GM12864 (cell line): ENCODE results near the gene RAPGEF6.

ENCODE experiments used
- DNase-seq: peaks from one replicate; pipeline ENCODE4 v3.0.0-alpha.2; 2011; ENCODE audit warnings: low read depth
- H3K4me3 ChIP-seq: 2 replicates; pipeline ENCODE4 v1.5.1; 2011; ENCODE audit warnings: mild to moderate bottlenecking, low read depth, low read length, control low read depth
- CTCF ChIP-seq: IDR thresholded peaks from 2 replicates; pipeline ENCODE4 v1.5.1; 2011; ENCODE audit warnings: low read depth, mild to moderate bottlenecking, moderate library complexity, low read length, control low read depth, inconsistent platforms; ENCODE audit errors: missing control alignments

Gene RAPGEF6

GRCh38 chr5:131396015-131396414 lies 239.0 kb downstream of the RAPGEF6 start:
- DNase-seq: no peak
- TF ChIP-seq CTCF: no peak
- H3K4me3 ChIP-seq: no peak overlapping the region

DNA sequence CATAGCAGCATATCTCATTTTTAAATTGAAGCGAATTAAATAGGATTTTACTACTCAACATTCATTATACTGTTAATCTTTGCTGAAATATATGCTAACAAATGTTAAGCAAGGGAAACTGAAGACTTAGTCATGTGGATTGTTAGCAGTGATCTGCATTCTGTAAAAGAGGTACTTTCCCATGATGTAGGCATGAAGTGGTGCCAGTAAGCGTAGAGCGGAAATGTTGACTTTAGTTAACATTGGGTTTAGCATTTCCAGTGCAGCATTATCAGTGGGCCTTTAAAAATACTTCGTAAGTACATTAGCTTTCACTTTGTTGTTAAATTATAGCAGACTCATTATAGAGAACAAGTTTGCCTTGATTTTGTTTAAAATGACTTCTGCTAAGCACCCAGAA lies 240.9 kb downstream of the RAPGEF6 start:
- no peak overlapping the region for H3K4me3 ChIP-seq
- DNase-seq: no peak
- no peak for TF ChIP-seq CTCF

GRCh38 chr5:131393498-131393968 lies 241.5 kb downstream of the RAPGEF6 start:
- no peak overlapping the region for H3K4me3 ChIP-seq
- no peak for DNase-seq

DNA sequence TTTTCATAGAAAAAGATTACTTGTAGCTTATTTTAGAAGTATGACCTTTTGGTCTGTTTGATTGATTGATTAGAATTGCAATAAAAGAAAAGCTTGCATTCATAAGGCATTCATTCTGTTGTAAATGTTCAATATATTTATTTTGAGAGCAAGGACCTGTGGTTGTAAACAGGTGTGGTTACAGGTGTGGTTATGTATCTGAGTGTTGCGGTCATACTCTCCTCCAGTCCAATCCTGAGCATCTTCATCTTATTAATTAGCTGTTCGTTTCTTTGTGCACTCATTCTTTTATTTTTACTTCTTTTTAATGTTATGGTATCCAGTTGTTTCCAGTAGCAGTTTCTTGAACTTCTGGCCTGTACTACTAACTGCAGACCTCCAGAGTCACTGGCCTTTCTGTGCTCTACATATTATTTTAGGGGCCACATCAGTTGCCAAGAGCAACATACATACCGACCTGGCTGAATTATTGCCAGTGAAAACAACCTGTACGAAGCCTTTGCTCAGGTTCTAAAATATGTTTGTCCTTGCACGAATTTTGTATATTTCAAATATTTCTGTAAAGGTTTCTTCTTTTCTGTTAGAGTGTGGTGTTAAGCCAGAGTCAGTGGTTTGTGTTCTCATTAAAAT lies 242.4 kb downstream of the RAPGEF6 start:
- TF ChIP-seq CTCF: no peak
- H3K4me3 ChIP-seq: no peak overlapping the region

More at GRCh38 chr5:131393498-131393968, 241.5 kb downstream of the RAPGEF6 start:
- TF ChIP-seq CTCF: no peak

GRCh38 chr5:131389869-131390265 lies 245.2 kb downstream of the RAPGEF6 start:
- no peak overlapping the region for H3K4me3 ChIP-seq
- TF ChIP-seq CTCF: no peak
- DNase-seq: no peak

More for the DNA sequence above, 242.4 kb downstream of the RAPGEF6 start:
- no peak for DNase-seq

GRCh38 chr5:131389096-131389868 lies 245.7 kb downstream of the RAPGEF6 start:
- no peak for DNase-seq
- no peak for TF ChIP-seq CTCF
- no peak overlapping the region for H3K4me3 ChIP-seq
